Mammary epithelial cell (primary cell): ENCODE results near the gene CBLB.

Source experiments
- CTCF ChIP-seq, 2 donors: IDR thresholded peaks in 1 of 2; conservative IDR thresholded peaks in 1 of 2; 2 replicates each; pipeline ENCODE4 v1.5.1; 2011 to 2012; ENCODE audit warnings: inconsistent platforms in 2 of 2, low read length in 2 of 2, mild to moderate bottlenecking in 2 of 2, control low read depth in 1 of 2, low read depth in 1 of 2; ENCODE audit not compliant: insufficient read depth in 1 of 2; ENCODE audit errors: extremely low read depth in 1 of 2
- EZH2 ChIP-seq: IDR thresholded peaks from 2 replicates; pipeline ENCODE4 v1.6.1; 2012; ENCODE audit warnings: low read length, inconsistent platforms, borderline replicate concordance

GRCh38 chr3:105745046-105745445 is 123.8 kb downstream of the CBLB start:
- TF ChIP-seq CTCF (conservative IDR thresholded peaks at IDR 0.05 in 1 of 2, IDR thresholded peaks at IDR 0.05 in 1 of 2; ENCODE audit: extremely low read depth in 1 of 2, insufficient read depth in 1 of 2, low read depth in 1 of 2, low read length in 2 of 2) (no peak), EZH2 (no peak)
